Measurements from ENCODE around the gene UBE2D2.
A peak's percentile ranks its signal among the peaks of the same experiment; 100 is the strongest.
"Not testable (repeated sequence)": the region's sequence is repeated elsewhere in the genome, so short reads cannot be mapped to it uniquely, and the experiment has no call there.

The UBE2D2 gene

GRCh38 chr5:139560752-139561654, at the start of gene UBE2D2:
UBE2D2 (plus strand) TSS chr5:139561339; CDS start chr5:139561792, 453 bp downstream.
- DNase-seq = peak; percentile 96 to 97

- no peak for DNase-seq
Measured at GRCh38 chr5:139512786-139513390, 48.3 kb upstream of the UBE2D2 start.

GRCh38 chr5:139513434-139513833, 47.7 kb upstream of the UBE2D2 start:
- DNase-seq = peak; percentile 78

DNA sequence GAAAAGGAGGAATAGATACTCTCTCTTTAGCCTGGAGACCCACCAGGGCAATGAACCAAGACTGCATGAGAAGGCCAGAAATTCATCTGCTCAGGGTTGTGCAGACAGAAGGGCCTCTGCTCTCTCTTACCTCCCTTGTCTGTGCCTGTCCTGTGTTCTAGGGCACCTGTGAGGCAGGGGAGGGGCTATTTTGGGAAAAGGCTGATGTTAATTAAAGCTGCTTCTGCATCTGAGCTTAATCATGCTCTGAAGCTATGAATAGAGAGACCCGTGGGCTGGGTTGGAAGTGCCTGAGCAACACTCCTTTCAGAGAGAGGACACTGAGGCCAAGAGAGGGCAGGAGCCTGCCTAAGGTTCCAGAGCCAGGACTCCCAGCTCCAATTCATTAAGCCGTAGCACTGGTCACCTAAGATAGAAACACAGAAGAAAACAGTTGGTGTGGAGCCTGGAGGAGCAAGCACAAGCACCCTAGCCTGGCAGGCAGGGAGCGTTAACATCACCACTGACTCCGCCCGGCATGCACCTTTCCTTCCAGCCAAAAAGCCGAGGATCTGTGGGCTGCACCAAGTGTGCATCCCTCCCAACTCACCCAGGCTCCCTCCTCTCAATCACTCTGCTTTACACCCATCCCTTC, 47.2 kb upstream of the UBE2D2 start:
- no peak for DNase-seq

- no peak for DNase-seq
Measured at GRCh38 chr5:139514486-139514856, 46.7 kb upstream of the UBE2D2 start.

DNA sequence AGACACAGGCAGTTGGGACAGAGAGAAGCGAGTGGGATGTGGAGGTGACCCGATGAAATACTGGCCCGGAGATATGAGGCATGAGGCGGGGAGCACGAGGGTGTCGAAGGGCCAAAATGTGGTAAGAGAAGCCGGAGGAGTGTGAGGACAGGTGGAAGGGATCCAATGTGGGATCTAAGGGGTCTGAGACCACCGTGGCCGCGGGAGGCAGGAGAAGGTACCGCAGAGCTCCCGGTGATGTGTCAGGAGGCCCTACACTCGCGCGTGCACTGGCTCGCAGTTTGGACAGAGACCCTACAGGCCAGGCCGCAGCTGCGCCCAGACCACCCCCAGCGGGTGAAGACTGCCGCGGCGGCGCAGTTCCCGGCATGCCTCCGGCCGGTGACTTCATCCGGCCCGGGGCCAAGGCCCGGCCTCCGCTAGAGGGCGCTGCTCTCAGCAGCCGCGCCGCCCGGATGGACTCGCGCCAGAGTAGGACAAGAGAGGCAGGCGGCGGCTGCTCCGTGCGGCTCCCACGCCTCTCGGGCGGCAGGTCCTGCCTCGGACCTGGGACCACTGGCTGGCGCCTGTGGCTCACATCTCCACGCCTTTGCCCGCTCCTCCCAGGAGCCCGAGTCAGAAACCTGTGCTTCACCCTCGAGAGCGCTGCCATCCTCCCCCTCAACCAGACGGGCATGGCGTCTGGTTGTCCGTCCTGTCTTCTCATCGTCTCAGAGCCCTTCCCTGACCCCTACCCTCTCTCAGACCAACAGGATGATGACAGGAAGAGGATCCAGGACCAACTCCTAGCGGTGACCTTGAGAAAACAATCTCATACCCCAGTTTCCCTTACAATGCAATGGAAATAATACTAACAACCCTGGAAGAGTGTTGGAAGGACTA, 43.2 kb upstream of the UBE2D2 start:
- DNase-seq = peak; percentile 80 to 81

DNA sequence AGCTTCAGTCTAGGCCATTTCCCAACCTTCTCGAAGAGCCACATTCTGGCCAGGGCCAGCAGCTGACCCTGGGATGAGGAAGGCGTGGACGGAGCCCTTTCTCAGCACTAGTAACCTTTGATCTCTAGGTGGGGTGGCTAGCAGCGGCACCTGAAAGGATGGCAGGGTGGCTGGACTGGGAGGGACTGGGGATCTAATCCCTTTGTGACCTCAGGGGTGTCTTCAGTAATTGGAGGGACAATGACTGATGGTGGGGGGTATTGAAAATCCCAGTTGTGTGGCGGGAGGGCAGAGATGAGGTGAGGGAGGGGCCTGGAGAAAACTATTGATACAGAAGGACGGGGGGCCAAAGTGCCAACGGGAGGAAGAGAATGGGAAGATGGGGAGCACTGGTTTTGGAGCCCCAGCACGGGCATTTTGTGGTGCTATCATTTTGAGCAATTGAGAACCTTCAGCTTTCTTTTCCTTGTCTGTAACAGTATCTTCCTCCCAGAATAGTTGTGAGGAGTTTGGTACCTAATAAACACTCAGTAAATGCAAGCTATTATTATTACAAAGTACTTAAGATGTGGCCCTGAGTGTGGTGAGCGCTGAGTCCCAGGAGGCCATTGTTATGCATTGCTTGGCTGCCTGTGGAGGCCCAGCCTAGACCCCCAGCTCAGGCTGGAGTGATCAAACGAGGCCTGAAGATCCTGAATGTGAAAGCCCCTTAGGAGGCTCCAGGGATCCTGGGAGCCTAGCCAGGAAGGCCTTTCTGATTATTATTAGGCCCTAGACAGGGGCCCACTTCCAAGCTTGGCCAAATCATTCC, 37.3 kb upstream of the UBE2D2 start:
- DNase-seq = no peak

- no peak for DNase-seq
Measured at GRCh38 chr5:139524446-139524845, 36.7 kb upstream of the UBE2D2 start.

- no peak for DNase-seq
Measured at GRCh38 chr5:139524940-139525585, 36.1 kb upstream of the UBE2D2 start.

GRCh38 chr5:139525586-139526308, 35.4 kb upstream of the UBE2D2 start:
- DNase-seq = not testable (repeated sequence)

DNA sequence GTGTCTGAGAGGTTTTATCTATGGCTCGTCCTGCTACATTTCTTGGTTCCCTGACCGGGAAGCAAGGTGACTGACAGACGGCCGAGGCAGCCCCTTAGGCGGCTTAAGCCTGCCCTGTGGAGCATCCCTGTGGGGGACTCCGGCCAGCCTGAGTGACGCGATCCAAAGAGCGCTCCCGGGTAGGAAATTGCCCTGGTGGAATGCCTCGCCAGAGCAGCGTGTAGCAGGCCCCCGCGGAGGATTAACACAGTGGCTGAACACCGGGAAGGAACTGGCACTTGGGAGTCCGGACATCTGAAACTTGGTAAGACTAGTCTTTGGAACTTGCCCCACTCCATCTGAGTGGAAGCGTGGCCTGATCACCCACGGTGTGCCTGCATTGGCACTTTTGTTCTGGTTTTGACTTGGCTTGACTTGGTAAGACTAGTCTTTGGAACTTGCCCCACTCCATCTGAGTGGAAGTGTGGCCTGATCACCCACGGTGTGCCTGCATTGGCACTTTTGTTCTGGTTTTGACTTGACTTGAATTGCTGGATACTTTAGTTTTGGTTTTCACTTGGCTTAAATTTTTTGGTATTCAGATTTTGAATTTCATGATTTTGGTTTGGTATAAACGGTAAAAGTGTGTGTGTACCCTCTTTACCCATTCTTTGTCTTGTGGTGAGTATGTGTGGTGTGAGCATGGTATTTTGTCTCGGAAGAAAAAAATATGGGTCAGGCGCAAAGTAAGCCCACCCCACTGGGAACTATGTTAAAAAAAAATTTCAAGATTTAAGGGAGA, 34.6 kb upstream of the UBE2D2 start:
- not testable (repeated sequence) for DNase-seq

- not testable (repeated sequence) for DNase-seq
Measured at GRCh38 chr5:139527090-139527470, 34.1 kb upstream of the UBE2D2 start.

- not testable (repeated sequence) for DNase-seq
Measured at GRCh38 chr5:139527896-139528467, 33.2 kb upstream of the UBE2D2 start.

DNA sequence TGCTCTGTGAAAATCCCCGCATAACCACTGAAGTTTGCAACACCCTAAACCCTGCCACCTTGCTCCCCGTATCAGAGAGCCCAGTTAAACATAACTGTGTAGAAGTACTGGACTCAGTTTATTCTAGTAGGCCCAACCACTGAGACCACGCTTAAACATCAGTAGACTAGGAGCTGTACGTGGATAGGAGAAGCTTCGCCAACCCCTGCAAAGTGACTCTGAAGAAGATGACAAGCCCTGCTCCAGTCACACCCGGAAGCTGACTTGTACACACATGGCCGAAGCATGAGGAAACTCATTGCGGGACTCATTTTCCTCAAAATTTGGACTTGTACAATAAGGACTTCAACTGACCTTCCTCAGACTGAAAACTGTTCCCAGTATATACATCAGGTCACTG, 32.4 kb upstream of the UBE2D2 start:
- DNase-seq = not testable (repeated sequence)

DNA sequence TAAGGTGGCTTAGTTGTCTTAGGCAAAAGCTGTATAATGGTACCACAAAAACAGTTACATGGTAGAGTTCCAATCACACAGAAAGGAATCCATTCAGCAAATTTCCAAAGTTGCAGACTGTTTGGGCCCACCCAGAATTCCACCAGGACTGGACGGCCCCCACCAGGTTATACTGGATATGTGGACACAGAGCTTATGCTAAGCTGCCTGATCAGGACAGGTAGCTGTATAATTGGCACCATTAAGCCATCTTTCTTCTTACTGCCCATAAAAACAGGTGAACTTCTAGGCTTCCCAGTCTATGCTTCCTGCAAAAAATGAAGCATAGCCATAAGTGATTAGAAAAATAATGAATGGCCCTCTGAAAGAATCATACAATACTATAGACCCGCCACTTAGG, 31.1 kb upstream of the UBE2D2 start:
- DNase-seq = not testable (repeated sequence)

DNA sequence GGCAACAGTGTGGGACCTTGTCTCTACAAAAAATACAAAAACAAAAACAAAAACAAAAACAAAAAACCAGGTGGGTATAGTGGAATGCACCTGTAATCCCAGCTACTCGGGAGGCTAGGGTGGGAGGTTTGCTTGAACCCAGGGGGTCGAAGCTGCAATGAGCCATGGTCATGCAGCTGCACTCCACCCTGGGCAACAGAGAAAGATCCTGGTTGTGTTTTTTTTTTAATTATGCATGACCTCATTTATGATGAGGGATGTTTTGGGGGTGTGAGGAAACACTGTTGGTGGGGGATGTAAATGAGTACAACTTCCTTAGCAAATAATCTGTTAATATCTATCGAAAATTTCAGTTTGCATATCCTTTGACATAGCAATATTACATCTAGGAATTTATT, 29.4 kb upstream of the UBE2D2 start:
- no peak for DNase-seq

GRCh38 chr5:139543423-139543991, 17.6 kb upstream of the UBE2D2 start:
- DNase-seq = peak; percentile 4 to 10

DNA sequence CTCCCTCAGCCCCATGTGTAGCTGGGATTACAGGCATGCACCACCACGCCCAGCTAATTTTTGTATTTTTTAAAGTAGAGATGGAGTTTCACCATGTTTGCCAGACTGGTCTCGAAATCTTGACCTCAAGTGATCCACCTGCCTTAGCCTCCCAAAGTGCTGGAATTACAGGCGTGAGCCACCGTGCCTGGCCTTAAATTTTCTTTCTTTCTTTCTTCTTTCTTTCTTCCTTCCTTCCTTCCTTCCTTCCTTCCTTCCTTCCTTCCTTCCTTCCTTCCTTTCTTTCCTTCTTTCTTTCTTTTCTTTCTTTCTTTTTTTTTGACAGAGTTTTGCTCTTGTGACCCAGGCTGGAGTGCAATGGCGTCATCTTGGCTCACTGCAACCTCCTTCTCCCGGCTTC, 14.5 kb upstream of the UBE2D2 start:
- not testable (repeated sequence) for DNase-seq

Data from activated CD4-positive, alpha-beta T cell treated with anti-CD3 and anti-CD28 coated beads, Interleukin-2, amount 50 U/mL, for 4 hours (primary cell).